Ascending aorta (tissue), 2 donors: ENCODE measurements around the gene EFCAB13. TPM values are rescaled to one million over a fixed set of nuclear protein-coding genes. Genes with fewer than 3 reads are reported as not detected.

Source experiments
- DNase-seq, 2 donors: peaks; one replicate each; pipeline ENCODE4 v3.0.0-alpha.2; 2019; ENCODE audit warnings: low spot score in 2 of 2
- H3K27ac ChIP-seq, 2 donors: fragments of 200-600 bp; sonication (generic); one replicate each; pipeline ENCODE4 v1.5.1; 2016 to 2017; ENCODE audit warnings: mild to moderate bottlenecking in 1 of 2
- H3K27me3 ChIP-seq: fragments of 200-600 bp; sonication (generic); one replicate; pipeline ENCODE4 v1.5.1; 2017
- H3K36me3 ChIP-seq, 2 donors: fragments of 200-600 bp; sonication (generic); one replicate each; pipeline ENCODE4 v1.5.1; 2016
- H3K4me1 ChIP-seq, 2 donors: fragments of 200-600 bp; sonication (generic); one replicate each; pipeline ENCODE4 v1.5.1; 2016 to 2017; ENCODE audit warnings: mild to moderate bottlenecking in 1 of 2
- H3K4me3 ChIP-seq, 2 donors: fragments of 200-600 bp; sonication (generic); one replicate each; pipeline ENCODE4 v1.5.1; 2016 to 2017; ENCODE audit warnings: mild to moderate bottlenecking in 1 of 2
- H3K9me3 ChIP-seq, 2 donors: fragments of 200-600 bp; sonication (generic); one replicate each; pipeline ENCODE4 v1.5.1; 2016
- intact Hi-C: fragments of 100-400 bp; cut with DNase I; formaldehyde crosslinking; loops from one replicate; pipeline ENCODE4 v1.15.1; 2023
- total RNA-seq: library from RNA; depleted of rRNA; stranded (reverse); fragments of >200 nt; gene quantifications from one replicate; pipeline ENCODE4 v1.1.0, GENCODE V29; 2016
- TF ChIP-seq, protein P1 (sequence below), 3 experiments: fragments of 200-600 bp in 2 of 3; fragments of 450-650 bp in 1 of 3; sonication (generic) in 2 of 3; IDR thresholded peaks; one replicate each; pipeline ENCODE4 v1.5.1; 2016 to 2019; ENCODE audit warnings: antibody characterized with exemption in 3 of 3, mild to moderate bottlenecking in 1 of 3, moderate library complexity in 1 of 3

The EFCAB13 gene
- total RNA-seq, 1 donor from 2014 or later, result 1.2 TPM

DNA sequence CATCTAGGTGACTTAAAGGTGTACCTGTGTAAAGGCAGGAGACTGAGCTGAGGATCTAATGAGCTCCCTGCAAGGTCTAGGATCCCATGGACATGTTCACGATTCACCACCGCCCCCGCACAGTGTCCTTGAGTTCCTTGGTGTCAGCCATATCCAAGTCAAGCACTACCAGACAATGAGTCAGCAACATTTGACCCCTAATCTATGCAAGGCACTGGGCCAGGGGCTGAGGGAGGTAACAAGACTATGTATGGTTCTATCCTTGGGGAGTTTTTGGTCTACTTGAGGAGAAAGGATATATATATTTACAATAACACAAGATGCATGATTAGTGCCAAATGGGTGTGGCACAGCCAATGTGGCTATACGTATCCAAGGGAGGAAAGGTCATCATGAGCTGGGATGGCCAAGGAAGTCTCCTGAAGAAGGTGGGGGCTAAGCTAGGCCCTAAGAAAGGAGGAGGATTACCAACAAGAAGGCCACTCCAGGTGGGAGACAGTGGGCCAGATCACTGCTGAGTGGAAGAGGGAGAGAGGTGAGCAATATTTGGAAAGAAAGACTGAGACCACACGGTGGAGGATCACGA lies 35.1 kb upstream of the EFCAB13 start:
- Histone ChIP-seq H3K4me3 (no peak overlapping the region), H3K27ac (peak overlapping the region; percentile 11 to 43), H3K36me3 (peaks cover 59 to 93% of the 10 kb centered on the region in 2 donors), H3K9me3 (no peaks in the 10 kb centered on the region), H3K27me3 (no peaks in the 10 kb centered on the region), H3K4me1 (no peaks in the 10 kb centered on the region)
- TF ChIP-seq, protein P1, sequence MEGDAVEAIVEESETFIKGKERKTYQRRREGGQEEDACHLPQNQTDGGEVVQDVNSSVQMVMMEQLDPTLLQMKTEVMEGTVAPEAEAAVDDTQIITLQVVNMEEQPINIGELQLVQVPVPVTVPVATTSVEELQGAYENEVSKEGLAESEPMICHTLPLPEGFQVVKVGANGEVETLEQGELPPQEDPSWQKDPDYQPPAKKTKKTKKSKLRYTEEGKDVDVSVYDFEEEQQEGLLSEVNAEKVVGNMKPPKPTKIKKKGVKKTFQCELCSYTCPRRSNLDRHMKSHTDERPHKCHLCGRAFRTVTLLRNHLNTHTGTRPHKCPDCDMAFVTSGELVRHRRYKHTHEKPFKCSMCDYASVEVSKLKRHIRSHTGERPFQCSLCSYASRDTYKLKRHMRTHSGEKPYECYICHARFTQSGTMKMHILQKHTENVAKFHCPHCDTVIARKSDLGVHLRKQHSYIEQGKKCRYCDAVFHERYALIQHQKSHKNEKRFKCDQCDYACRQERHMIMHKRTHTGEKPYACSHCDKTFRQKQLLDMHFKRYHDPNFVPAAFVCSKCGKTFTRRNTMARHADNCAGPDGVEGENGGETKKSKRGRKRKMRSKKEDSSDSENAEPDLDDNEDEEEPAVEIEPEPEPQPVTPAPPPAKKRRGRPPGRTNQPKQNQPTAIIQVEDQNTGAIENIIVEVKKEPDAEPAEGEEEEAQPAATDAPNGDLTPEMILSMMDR (IDR thresholded peaks at IDR 0.05), result no peak
- no peak for DNase-seq
- intact Hi-C loops, result no loop called here

DNA sequence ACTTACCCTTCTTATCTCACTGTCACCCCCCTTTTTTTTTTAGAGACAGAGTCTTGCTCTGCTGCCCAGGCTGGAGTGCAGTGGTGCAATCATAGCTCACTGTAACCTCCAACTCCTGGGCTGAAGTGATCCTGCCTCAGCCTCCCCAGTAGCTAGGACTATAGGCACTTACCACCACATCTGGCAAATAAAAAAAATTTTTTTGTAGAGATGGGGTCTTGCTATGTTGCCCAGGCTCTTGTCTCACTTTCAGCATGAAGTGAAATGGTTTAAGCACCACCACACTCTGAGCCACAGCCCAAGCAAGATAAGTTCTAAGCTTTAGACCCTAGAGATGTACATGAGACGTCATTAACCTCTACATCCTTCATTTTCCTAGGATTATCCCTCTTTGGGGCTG lies 34.5 kb upstream of the EFCAB13 start:
- TF ChIP-seq, protein P1 (IDR thresholded peaks at IDR 0.05), result no peak
- Histone ChIP-seq H3K27me3 (no peaks in the 10 kb centered on the region), H3K4me1 (peaks cover 0 to 5% of the 10 kb centered on the region in 2 donors), H3K27ac (peak overlapping the region; percentile 11 to 43), H3K36me3 (peaks cover 59 to 90% of the 10 kb centered on the region in 2 donors), H3K4me3 (no peak overlapping the region), H3K9me3 (no peaks in the 10 kb centered on the region)
- DNase-seq, result no peak
- intact Hi-C loops, result no loop called here

DNA sequence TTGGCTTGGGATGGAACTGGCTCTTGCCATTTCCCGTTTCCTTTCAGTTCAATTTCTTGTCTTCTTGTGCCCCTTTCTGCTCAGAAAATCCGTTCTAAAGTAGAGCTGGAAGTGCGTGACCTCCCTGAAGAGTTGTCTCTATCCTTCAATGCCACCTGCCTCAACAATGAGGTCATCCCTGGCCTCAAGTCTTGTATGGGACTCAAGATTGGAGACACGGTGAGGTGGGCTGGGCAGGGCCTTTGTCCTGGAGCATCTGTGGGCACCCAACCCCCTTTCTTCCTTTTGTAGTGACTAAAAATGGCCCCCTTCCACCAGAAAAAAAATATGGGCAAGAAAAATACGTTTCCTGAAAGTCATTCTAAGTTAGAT lies 32.9 kb upstream of the EFCAB13 start:
- Histone ChIP-seq H3K9me3 (no peaks in the 10 kb centered on the region), H3K27me3 (no peaks in the 10 kb centered on the region), H3K4me3 (no peak overlapping the region), H3K4me1 (peaks cover 13 to 21% of the 10 kb centered on the region in 2 donors), H3K27ac (peak overlapping the region; percentile 43 to 54), H3K36me3 (peaks cover 48 to 78% of the 10 kb centered on the region in 2 donors)
- no peak for DNase-seq
- intact Hi-C loops, result no loop called here
- TF ChIP-seq, protein P1 (IDR thresholded peaks at IDR 0.05), result no peak

DNA sequence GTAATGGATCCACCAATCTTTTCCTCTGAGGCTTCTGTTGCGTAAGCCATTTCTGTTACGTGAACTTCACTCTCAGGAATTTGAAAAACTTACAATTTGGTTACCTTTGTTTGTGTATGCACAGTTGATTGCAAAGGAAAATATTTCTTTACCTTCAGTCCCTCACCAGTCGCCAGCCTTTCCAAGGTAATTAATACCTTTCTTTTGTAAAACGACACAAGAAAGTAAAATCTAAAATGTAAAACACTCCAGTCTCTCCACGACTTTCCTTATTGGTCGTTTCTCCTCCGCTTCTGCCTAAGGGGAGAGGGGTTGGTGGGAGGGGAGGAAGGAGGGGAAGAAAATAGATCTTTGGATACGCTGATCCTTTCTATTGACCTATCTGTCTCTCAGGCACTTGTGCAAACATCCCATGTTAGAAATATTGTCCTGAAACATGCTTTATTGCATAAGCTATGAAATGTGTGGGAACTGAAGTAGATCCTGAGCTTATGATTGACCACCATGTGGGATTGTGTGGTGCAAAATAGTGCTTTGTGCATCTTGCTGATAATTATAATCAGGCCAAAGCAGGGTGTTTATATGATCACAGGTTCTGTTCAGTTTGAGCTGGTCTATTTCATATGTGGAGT lies 32.4 kb upstream of the EFCAB13 start:
- Histone ChIP-seq H3K36me3 (peaks cover 43 to 76% of the 10 kb centered on the region in 2 donors), H3K4me1 (peaks cover 13 to 26% of the 10 kb centered on the region in 2 donors), H3K4me3 (no peak overlapping the region), H3K27ac (peak overlapping the region in 1 of 2 donors; percentile 43), H3K9me3 (no peaks in the 10 kb centered on the region), H3K27me3 (no peaks in the 10 kb centered on the region)
- DNase-seq, result no peak
- TF ChIP-seq, protein P1 (IDR thresholded peaks at IDR 0.05), result no peak
- intact Hi-C loops, result no loop called here

DNA sequence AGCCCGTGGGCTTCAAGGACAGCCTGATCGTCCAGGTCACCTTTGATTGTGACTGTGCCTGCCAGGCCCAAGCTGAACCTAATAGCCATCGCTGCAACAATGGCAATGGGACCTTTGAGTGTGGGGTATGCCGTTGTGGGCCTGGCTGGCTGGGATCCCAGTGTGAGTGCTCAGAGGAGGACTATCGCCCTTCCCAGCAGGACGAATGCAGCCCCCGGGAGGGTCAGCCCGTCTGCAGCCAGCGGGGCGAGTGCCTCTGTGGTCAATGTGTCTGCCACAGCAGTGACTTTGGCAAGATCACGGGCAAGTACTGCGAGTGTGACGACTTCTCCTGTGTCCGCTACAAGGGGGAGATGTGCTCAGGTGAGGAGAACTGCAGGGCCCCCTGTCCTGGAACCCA lies 31.5 kb upstream of the EFCAB13 start:
- Histone ChIP-seq H3K4me1 (peaks cover 13 to 30% of the 10 kb centered on the region in 2 donors), H3K27ac (no peak overlapping the region), H3K27me3 (no peaks in the 10 kb centered on the region), H3K36me3 (peaks cover 35 to 69% of the 10 kb centered on the region in 2 donors), H3K4me3 (no peak overlapping the region), H3K9me3 (no peaks in the 10 kb centered on the region)
- TF ChIP-seq, protein P1 (IDR thresholded peaks at IDR 0.05), result no peak
- no peak for DNase-seq
- intact Hi-C loops, result no loop called here
